Measurements from ENCODE around the gene NXPH3.

Gene NXPH3

GRCh38 chr17:49592263-49592662, 16.6 kb downstream of the NXPH3 start:
- no peak for DNase-seq (ENCODE audit: low read depth)

GRCh38 chr17:49595328-49595727, 19.7 kb downstream of the NXPH3 start:
- DNase-seq (ENCODE audit: low read depth): no peak

GRCh38 chr17:49595980-49596379, 20.3 kb downstream of the NXPH3 start:
- DNase-seq (ENCODE audit: low read depth): no peak

- DNase-seq (ENCODE audit: low read depth): no peak
Observed at GRCh38 chr17:49596613-49597244, 21.1 kb downstream of the NXPH3 start.

GRCh38 chr17:49597436-49597835, 21.8 kb downstream of the NXPH3 start:
- no peak for DNase-seq (ENCODE audit: low read depth)

GRCh38 chr17:49597928-49598655, 22.4 kb downstream of the NXPH3 start:
- peak; percentile 39 for DNase-seq (ENCODE audit: low read depth)

GRCh38 chr17:49598918-49599317, 23.2 kb downstream of the NXPH3 start:
- DNase-seq (ENCODE audit: low read depth): no peak

- DNase-seq (ENCODE audit: low read depth): no peak
Observed at GRCh38 chr17:49600949-49601348, 25.3 kb downstream of the NXPH3 start.

GRCh38 chr17:49602783-49603182, 27.1 kb downstream of the NXPH3 start:
- DNase-seq (ENCODE audit: low read depth): no peak

GRCh38 chr17:49603238-49603637, 27.6 kb downstream of the NXPH3 start:
- no peak for DNase-seq (ENCODE audit: low read depth)

- DNase-seq (ENCODE audit: low read depth): no peak
Observed at GRCh38 chr17:49603720-49604119, 28.0 kb downstream of the NXPH3 start.

GRCh38 chr17:49604314-49604869, 28.7 kb downstream of the NXPH3 start:
- no peak for DNase-seq (ENCODE audit: low read depth)

- peak; percentile 33 for DNase-seq (ENCODE audit: low read depth)
Observed at GRCh38 chr17:49610883-49611584, 35.4 kb downstream of the NXPH3 start.

- no peak for DNase-seq (ENCODE audit: low read depth)
Observed at GRCh38 chr17:49612726-49613125, 37.1 kb downstream of the NXPH3 start.

- no peak for DNase-seq (ENCODE audit: low read depth)
Observed at GRCh38 chr17:49613182-49613800, 37.6 kb downstream of the NXPH3 start.

- DNase-seq (ENCODE audit: low read depth): no peak
Observed at GRCh38 chr17:49616086-49616485, 40.4 kb downstream of the NXPH3 start.

GRCh38 chr17:49616601-49617131, 41.0 kb downstream of the NXPH3 start:
- DNase-seq (ENCODE audit: low read depth): peak; percentile 71

GRCh38 chr17:49618028-49618611, 42.4 kb downstream of the NXPH3 start:
- peak; percentile 59 for DNase-seq (ENCODE audit: low read depth)

GRCh38 chr17:49621420-49621819, 45.7 kb downstream of the NXPH3 start:
- no peak for DNase-seq (ENCODE audit: low read depth)

GRCh38 chr17:49621946-49622529, 46.4 kb downstream of the NXPH3 start:
- DNase-seq (ENCODE audit: low read depth): no peak

- peak; percentile 77 for DNase-seq (ENCODE audit: low read depth)
Observed at GRCh38 chr17:49624896-49625295, 49.2 kb downstream of the NXPH3 start.

Data from EH (cell line).